ENCODE data around the gene PIAS2.

The PIAS2 gene

DNA sequence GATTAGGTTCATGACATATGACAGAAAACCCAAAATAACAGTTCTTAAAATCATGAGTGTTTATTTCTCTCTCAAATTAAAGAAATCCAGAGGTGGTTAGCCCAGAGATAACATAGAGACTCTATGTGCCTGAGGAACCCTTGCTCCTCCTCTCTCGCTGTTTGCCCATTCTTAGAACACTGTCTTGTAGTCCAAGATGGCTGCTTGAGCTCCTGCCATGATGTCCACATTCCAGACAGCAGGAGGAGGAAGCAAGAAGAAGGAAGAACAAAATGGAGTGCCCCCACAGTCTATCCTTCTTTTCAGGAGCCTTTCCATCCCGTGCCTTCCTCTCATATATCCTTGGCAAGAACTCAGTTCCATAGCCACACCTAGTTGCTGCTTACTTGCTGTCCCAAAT lies 146.6 kb downstream of the PIAS2 start:
- TF ChIP-seq, protein P1, sequence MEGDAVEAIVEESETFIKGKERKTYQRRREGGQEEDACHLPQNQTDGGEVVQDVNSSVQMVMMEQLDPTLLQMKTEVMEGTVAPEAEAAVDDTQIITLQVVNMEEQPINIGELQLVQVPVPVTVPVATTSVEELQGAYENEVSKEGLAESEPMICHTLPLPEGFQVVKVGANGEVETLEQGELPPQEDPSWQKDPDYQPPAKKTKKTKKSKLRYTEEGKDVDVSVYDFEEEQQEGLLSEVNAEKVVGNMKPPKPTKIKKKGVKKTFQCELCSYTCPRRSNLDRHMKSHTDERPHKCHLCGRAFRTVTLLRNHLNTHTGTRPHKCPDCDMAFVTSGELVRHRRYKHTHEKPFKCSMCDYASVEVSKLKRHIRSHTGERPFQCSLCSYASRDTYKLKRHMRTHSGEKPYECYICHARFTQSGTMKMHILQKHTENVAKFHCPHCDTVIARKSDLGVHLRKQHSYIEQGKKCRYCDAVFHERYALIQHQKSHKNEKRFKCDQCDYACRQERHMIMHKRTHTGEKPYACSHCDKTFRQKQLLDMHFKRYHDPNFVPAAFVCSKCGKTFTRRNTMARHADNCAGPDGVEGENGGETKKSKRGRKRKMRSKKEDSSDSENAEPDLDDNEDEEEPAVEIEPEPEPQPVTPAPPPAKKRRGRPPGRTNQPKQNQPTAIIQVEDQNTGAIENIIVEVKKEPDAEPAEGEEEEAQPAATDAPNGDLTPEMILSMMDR (IDR thresholded peaks at IDR 0.05; ENCODE audit: low read depth, low read length): no peak
- Histone ChIP-seq H3K36me3 (no peaks in the 10 kb centered on the region), H3K4me3 (ENCODE audit: low read depth, low read length) (no peak overlapping the region), H3K9me3 (ENCODE audit: severe bottlenecking) (no peaks in the 10 kb centered on the region), H3K27me3 (ENCODE audit: insufficient read depth, low read depth, severe bottlenecking) (no peaks in the 10 kb centered on the region), H3K27ac (no peak overlapping the region)
- DNase-seq: no peak

DNA sequence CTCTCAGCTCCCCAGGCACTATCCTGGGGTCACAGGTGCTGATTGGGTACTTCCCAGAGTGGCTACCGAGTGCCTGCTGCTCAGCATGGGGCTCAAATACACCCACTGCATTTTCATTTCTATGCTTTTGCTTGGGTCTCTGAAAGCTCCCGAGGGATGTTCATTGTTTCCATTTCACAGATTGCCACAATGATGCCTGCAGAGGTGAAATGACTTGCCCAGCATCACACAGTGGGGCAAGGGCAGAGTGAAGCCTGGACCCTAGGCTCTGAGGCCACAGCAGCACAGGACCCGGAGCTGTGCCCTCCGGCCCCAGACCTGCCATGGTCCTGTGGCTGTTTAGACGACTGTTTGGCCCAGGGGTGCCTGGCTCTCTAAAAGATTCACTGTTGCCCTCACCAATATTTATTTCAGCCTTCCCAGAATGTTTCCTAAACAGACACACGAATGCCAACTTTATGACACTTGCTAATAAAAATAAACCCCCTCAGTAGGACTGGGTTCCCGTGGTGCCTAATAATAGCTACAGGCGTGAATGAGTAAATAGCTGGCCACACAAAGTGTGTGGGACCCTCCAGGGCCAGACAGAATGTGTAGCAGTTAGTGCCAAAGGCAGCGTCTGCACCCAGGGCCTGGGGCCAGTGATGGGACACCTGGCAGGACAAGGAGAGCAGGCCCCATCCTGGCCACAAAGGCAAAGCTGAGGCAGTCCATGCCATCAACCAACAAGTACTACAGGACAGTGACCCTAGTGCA lies 149.0 kb downstream of the PIAS2 start:
- H3K4me3 ChIP-seq (ENCODE audit: low read depth, low read length): no peak overlapping the region
- H3K36me3 ChIP-seq: no peaks in the 10 kb centered on the region
- no peaks in the 10 kb centered on the region for H3K27me3 ChIP-seq (ENCODE audit: insufficient read depth, low read depth, severe bottlenecking)
- TF ChIP-seq, protein P1 (IDR thresholded peaks at IDR 0.05; ENCODE audit: low read depth, low read length): no peak
- no peak for DNase-seq
- H3K27ac ChIP-seq: no peak overlapping the region
- no peaks in the 10 kb centered on the region for H3K9me3 ChIP-seq (ENCODE audit: severe bottlenecking)

DNA sequence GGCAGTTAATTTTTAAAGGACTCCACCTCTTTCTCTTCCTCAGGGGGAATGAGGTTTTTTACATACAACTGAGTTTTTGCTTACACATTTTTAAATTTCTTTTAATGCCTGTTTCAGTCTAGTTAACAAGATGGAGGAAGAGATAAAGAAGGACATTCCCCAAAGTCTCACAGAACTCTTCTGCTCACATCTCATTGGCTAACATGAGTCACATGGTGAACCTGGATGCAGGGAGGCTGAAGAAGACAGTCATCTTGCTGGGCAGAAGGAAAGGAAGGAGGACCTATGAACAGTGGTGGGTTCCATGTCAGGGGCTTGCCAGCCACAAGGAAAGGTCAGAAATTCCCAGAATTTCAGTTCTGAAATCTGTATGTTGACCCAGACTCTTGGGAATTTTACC lies 150.1 kb downstream of the PIAS2 start:
- TF ChIP-seq, protein P1 (IDR thresholded peaks at IDR 0.05; ENCODE audit: low read depth, low read length): no peak
- H3K27ac ChIP-seq: no peak overlapping the region
- H3K27me3 ChIP-seq (ENCODE audit: insufficient read depth, low read depth, severe bottlenecking): no peaks in the 10 kb centered on the region
- H3K9me3 ChIP-seq (ENCODE audit: severe bottlenecking): no peaks in the 10 kb centered on the region
- DNase-seq: no peak
- H3K36me3 ChIP-seq: no peaks in the 10 kb centered on the region
- H3K4me3 ChIP-seq (ENCODE audit: low read depth, low read length): no peak overlapping the region

DNA sequence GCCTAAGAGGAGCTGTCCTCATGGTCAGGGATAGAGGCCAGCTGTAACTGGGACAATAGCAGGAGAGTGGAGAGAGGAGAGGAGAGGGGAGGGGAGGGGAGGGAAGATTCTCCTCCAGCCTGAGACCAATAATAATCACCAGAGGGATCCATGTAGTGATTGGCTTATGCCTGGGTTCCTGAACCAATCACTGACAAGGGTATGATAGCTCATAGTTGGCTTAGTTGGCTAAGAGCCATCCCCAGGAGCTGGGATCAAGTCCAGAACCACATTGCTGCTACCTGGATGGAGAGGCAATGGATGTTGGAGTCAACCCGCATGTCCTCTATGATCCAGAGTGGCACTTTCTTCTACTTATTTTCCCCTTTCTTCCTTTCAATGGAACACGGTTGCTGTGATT lies 152.7 kb downstream of the PIAS2 start:
- Histone ChIP-seq H3K36me3 (no peaks in the 10 kb centered on the region), H3K4me3 (ENCODE audit: low read depth, low read length) (no peak overlapping the region), H3K27ac (no peak overlapping the region), H3K9me3 (ENCODE audit: severe bottlenecking) (no peaks in the 10 kb centered on the region), H3K27me3 (ENCODE audit: insufficient read depth, low read depth, severe bottlenecking) (no peaks in the 10 kb centered on the region)
- TF ChIP-seq, protein P1 (IDR thresholded peaks at IDR 0.05; ENCODE audit: low read depth, low read length): no peak
- no peak for DNase-seq

DNA sequence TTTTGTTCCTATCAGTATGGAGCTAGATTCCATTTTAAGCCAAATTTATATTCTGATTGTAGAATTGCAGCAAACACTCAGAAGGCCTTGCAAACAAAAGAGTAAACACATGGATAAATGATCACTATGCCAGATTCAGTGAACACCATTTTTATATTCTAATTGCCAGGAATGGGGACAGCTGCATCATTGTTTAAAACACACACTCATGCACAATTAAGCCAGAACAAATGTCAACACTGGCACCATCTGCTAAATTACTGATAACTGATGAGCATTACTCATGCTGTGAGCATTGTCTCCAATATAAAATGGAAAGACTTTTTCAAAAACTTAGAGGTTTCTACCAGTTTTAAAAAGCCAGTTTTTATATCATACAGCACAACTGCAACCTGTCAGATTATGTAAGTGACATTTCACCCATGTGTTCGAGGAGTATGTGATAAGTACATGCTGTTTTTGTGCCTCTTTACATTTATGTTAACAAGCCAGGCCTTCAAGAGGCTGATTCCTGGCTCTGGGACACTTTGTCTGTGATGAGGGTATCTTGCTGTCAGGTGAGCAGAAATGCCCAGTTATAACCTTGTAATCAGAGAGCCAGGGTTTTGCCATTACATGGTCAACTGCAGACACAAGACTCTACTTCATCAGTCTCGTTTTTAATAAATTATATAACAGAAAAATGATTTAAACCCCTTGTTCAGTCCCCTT lies 156.1 kb downstream of the PIAS2 start:
- Histone ChIP-seq H3K9me3 (ENCODE audit: severe bottlenecking) (peaks cover 8% of the 10 kb centered on the region), H3K4me3 (ENCODE audit: low read depth, low read length) (no peak overlapping the region), H3K36me3 (no peaks in the 10 kb centered on the region), H3K27me3 (ENCODE audit: insufficient read depth, low read depth, severe bottlenecking) (peaks cover 20% of the 10 kb centered on the region), H3K27ac (no peak overlapping the region)
- no peak for DNase-seq
- TF ChIP-seq, protein P1 (IDR thresholded peaks at IDR 0.05; ENCODE audit: low read depth, low read length): no peak
